Neuron (in vitro differentiated cells): Measurements from ENCODE around the gene GCNT1.
"Not testable (repeated sequence)": the region's sequence is repeated elsewhere in the genome, so short reads cannot be mapped to it uniquely, and the experiment has no call there.

Experiments used
- H2AFZ ChIP-seq: one replicate; pipeline ENCODE4 v1.6.1; 2013; ENCODE audit warnings: low read depth, mild to moderate bottlenecking, inconsistent platforms, low read length, moderate library complexity
- H3K27me3 ChIP-seq: one replicate; pipeline ENCODE4 v1.6.1; 2013; ENCODE audit warnings: low read length; ENCODE audit not compliant: insufficient read depth
- H3K36me3 ChIP-seq: one replicate; pipeline ENCODE4 v1.6.1; 2013; ENCODE audit warnings: low read length; ENCODE audit not compliant: insufficient read depth
- H3K4me1 ChIP-seq: one replicate; pipeline ENCODE4 v1.6.1; 2013; ENCODE audit warnings: low read length; ENCODE audit not compliant: insufficient read depth
- H3K4me3 ChIP-seq: 2 replicates; pipeline ENCODE4 v1.5.1; 2013; ENCODE audit warnings: mild to moderate bottlenecking, low read length, moderate library complexity
- H3K9me3 ChIP-seq: one replicate; pipeline ENCODE4 v1.6.1; 2013; ENCODE audit warnings: low read length

Gene GCNT1

GRCh38 chr9:76521906-76522305 is 62.9 kb downstream of the GCNT1 start:
- Histone ChIP-seq H3K36me3 (no peaks in the 10 kb centered on the region), H3K4me3 (no peak overlapping the region), H3K4me1 (no peaks in the 10 kb centered on the region), H2AFZ (no peak overlapping the region), H3K27me3 (no peaks in the 10 kb centered on the region), H3K9me3 (no peaks in the 10 kb centered on the region)

GRCh38 chr9:76523617-76524200 is 64.7 kb downstream of the GCNT1 start:
- not testable (repeated sequence) for H3K36me3 ChIP-seq, H3K4me3 ChIP-seq, H3K9me3 ChIP-seq, H2AFZ ChIP-seq, H3K4me1 ChIP-seq, H3K27me3 ChIP-seq

DNA sequence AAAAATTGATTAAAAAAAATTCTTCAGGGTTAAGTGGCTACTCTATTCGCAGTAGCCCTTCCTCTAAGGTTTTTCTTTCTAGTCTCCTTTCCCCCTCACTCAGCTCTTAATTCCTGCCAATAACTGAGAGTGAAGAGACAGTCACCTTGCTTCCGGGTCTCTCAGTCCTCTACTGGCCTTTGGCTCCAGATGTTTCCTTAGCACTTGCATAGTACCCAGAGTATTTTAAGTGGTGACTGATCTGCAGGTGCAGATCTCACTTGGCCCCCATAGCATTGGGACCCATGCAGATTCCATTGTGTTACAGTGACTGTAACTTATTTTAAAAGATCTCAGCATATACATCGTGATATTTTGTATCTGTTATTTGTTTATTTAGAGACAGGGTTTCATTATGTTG is 66.2 kb downstream of the GCNT1 start:
- Histone ChIP-seq H3K27me3 (no peaks in the 10 kb centered on the region), H2AFZ (no peak overlapping the region), H3K9me3 (no peaks in the 10 kb centered on the region), H3K36me3 (no peaks in the 10 kb centered on the region), H3K4me3 (no peak overlapping the region), H3K4me1 (no peaks in the 10 kb centered on the region)

DNA sequence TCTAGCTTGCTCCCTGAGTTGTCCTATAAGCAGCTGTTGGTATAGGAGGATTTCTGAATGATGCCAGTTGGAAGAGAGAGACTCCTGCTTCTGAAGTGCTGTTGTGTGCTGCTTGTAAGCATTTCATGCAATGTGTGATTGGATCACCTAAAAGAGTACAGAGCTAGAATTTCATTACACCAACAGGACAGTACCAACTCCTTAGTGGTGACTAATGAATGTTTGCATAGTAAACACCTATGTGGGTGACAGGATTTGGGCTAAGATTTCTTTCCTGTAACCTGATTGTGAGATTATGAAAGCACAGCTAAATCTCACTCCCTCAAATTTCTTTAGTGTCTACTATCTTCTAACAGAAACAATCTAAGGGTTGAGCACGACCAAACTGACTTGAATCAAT is 67.0 kb downstream of the GCNT1 start:
- Histone ChIP-seq H3K27me3 (no peaks in the 10 kb centered on the region), H3K36me3 (no peaks in the 10 kb centered on the region), H2AFZ (no peak overlapping the region), H3K4me3 (no peak overlapping the region), H3K9me3 (no peaks in the 10 kb centered on the region), H3K4me1 (no peaks in the 10 kb centered on the region)

- H3K4me1 ChIP-seq, result no peaks in the 10 kb centered on the region
- H2AFZ ChIP-seq, result no peak overlapping the region
- no peaks in the 10 kb centered on the region for H3K9me3 ChIP-seq
- H3K27me3 ChIP-seq, result no peaks in the 10 kb centered on the region
- no peaks in the 10 kb centered on the region for H3K36me3 ChIP-seq
- no peak overlapping the region for H3K4me3 ChIP-seq
Observed at GRCh38 chr9:76528056-76528455, 69.1 kb downstream of the GCNT1 start.

DNA sequence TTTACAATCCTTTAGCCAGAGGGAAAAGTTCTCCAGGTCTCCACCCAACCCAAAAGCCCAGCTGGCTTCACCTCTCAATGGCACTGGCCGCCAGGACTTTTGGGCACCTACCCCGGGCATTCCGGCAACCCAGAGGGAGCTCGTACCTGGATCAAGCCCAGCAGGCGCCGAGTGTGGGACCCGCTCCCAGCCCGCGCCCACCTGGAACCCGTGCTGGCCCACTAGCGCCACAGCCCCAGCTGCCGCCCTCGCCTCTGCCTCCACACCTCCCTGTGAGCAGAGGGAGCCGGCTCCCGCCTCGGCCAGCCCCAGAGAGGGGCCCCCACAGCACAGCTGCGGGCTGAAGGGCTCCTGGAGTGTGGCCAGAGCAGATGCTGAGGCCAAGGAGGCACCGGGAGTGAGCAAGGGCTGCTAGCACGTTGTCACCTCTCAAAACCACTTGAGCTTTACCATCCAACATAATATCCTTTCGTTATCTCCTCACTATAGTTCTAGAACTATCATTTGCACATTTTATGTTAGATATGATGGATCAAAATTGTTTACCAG is 69.7 kb downstream of the GCNT1 start:
- Histone ChIP-seq H3K27me3 (no peaks in the 10 kb centered on the region), H3K4me1 (no peaks in the 10 kb centered on the region), H3K4me3 (no peak overlapping the region)

DNA sequence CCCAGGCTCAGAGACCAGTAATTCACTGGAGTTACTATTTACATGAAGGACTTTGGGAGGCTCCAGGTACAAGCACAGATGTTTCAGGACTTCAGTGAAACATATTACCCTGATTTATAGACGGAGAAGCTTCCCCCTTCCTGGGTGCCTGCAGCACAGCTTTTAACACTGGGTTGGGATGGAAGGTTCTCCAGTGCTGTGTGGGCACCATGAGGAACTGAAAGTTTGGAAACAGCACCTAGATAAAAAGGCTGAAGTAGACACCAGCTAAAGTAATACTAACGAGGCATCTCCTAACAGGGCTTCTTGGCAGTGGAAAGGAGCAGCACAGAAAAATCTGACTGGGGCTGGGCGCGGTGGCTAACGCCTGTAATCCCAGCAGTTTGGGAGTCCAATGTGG is 70.7 kb downstream of the GCNT1 start:
- H3K9me3 ChIP-seq, result no peaks in the 10 kb centered on the region
- no peaks in the 10 kb centered on the region for H3K27me3 ChIP-seq
- no peak overlapping the region for H3K4me3 ChIP-seq
- no peaks in the 10 kb centered on the region for H3K36me3 ChIP-seq
- no peak overlapping the region for H2AFZ ChIP-seq
- H3K4me1 ChIP-seq, result no peaks in the 10 kb centered on the region

More for the DNA sequence above, 69.7 kb downstream of the GCNT1 start:
- no peak overlapping the region for H2AFZ ChIP-seq
- H3K9me3 ChIP-seq, result no peaks in the 10 kb centered on the region
- H3K36me3 ChIP-seq, result no peaks in the 10 kb centered on the region

- H3K9me3 ChIP-seq, result no peaks in the 10 kb centered on the region
- H3K36me3 ChIP-seq, result no peaks in the 10 kb centered on the region
- H3K27me3 ChIP-seq, result no peaks in the 10 kb centered on the region
- no peak overlapping the region for H2AFZ ChIP-seq
- no peak overlapping the region for H3K4me3 ChIP-seq
- no peaks in the 10 kb centered on the region for H3K4me1 ChIP-seq
Observed at GRCh38 chr9:76530458-76531110, 71.6 kb downstream of the GCNT1 start.

GRCh38 chr9:76531231-76531780 is 72.3 kb downstream of the GCNT1 start:
- Histone ChIP-seq H2AFZ (no peak overlapping the region), H3K4me3 (no peak overlapping the region), H3K36me3 (no peaks in the 10 kb centered on the region), H3K9me3 (no peaks in the 10 kb centered on the region), H3K27me3 (no peaks in the 10 kb centered on the region), H3K4me1 (no peaks in the 10 kb centered on the region)

- H3K36me3 ChIP-seq, H3K4me1 ChIP-seq, H3K27me3 ChIP-seq, H3K9me3 ChIP-seq, H2AFZ ChIP-seq, H3K4me3 ChIP-seq: not testable (repeated sequence)
Observed at GRCh38 chr9:76532877-76533276, 73.9 kb downstream of the GCNT1 start.

GRCh38 chr9:76534026-76534425 is 75.0 kb downstream of the GCNT1 start:
- Histone ChIP-seq H3K4me3 (no peak overlapping the region), H3K9me3 (no peaks in the 10 kb centered on the region), H2AFZ (no peak overlapping the region), H3K4me1 (no peaks in the 10 kb centered on the region), H3K36me3 (no peaks in the 10 kb centered on the region), H3K27me3 (no peaks in the 10 kb centered on the region)

DNA sequence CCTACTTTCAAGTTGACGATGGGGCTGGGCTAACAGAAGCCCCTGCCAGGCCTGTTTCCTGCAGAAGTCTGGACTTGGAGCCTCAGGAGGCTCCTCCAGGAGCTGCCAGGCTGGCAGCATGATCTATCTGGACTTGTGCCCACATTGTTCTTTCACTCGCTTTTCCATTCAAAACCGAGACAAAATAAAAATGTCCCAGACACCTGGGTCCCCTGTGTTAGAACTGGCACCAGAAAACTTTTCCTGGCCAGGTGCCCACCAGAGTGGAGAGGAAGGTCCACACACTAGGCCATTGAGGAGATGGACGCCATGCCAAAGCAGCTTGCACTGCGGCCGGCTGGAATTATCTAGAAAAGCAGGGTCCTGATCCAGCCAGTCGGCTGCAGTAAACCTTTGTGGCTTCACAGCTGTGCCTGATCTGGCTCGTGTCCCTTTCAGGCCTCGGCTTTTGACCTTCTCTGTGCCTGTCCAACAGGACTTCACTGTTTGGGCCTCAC is 78.2 kb downstream of the GCNT1 start:
- no peak overlapping the region for H3K4me3 ChIP-seq
- H3K9me3 ChIP-seq, result no peaks in the 10 kb centered on the region
- peaks cover 1% of the 10 kb centered on the region for H3K4me1 ChIP-seq
- no peaks in the 10 kb centered on the region for H3K27me3 ChIP-seq
- H2AFZ ChIP-seq, result no peak overlapping the region
- H3K36me3 ChIP-seq, result no peaks in the 10 kb centered on the region

DNA sequence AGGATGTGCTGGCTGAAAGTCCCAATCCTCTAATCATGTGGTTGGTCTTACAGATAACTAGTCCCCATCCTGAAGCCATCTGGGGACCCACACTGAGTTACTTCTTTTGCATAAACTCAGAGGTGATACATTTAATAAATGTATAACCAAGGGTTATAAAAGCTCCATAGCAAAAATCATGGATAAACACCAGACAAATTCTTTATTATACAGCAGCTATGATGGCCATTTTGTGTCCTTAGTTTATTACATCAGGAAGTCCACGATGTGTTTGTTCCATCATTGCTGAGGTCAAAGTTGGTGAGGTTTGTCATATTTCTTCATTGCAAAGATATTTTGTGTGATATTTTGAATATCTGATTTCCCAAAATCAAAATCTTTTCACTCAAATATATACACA is 80.2 kb downstream of the GCNT1 start:
- no peaks in the 10 kb centered on the region for H3K36me3 ChIP-seq
- H3K4me1 ChIP-seq, result peaks cover 3% of the 10 kb centered on the region
- no peaks in the 10 kb centered on the region for H3K9me3 ChIP-seq
- H3K4me3 ChIP-seq, result no peak overlapping the region
- H2AFZ ChIP-seq, result no peak overlapping the region
- no peaks in the 10 kb centered on the region for H3K27me3 ChIP-seq
